Measurements from ENCODE around the gene POU6F2.

DNA sequence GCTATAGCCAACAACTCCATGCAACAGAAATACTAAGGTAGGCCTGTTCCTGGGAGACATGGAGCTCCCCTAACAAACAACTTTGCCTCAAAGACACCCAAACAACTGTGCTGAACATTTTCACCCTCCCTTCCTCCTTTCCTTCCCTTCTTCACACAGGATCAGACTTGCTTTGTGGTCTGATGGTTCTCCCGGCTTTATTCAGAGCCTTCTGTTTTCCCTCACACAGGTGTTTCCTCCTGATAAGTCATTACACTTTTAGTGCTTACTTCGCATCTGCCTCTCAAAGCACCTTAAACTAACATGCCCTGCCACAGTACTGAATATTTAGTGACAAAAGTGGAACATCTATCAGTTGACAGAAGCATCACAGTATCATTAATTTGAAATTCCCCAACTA is 532.2 kb downstream of the POU6F2 start:
- TF ChIP-seq, protein P1, sequence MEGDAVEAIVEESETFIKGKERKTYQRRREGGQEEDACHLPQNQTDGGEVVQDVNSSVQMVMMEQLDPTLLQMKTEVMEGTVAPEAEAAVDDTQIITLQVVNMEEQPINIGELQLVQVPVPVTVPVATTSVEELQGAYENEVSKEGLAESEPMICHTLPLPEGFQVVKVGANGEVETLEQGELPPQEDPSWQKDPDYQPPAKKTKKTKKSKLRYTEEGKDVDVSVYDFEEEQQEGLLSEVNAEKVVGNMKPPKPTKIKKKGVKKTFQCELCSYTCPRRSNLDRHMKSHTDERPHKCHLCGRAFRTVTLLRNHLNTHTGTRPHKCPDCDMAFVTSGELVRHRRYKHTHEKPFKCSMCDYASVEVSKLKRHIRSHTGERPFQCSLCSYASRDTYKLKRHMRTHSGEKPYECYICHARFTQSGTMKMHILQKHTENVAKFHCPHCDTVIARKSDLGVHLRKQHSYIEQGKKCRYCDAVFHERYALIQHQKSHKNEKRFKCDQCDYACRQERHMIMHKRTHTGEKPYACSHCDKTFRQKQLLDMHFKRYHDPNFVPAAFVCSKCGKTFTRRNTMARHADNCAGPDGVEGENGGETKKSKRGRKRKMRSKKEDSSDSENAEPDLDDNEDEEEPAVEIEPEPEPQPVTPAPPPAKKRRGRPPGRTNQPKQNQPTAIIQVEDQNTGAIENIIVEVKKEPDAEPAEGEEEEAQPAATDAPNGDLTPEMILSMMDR (IDR thresholded peaks at IDR 0.05): no peak
- no peak for TF ChIP-seq POLR2A (IDR thresholded peaks at IDR 0.05)

Measured in right lobe of liver (tissue), 4 donors.